HEK293 (cell line): ENCODE measurements around the gene NOS1.

Source experiments
- CTCF ChIA-PET: fragments of 350-600 bp; formaldehyde crosslinking; extraction: SDS; loops from one replicate; lab custom pipeline; 2021; ENCODE audit warnings: antibody characterized with exemption; lab: Yijun Ruan, JAX
- POLR2A ChIA-PET: fragments of 300-600 bp; formaldehyde crosslinking; extraction: SDS; loops from one replicate; lab custom pipeline; 2020; ENCODE audit warnings: antibody characterized with exemption, inconsistent platforms; lab: Yijun Ruan, JAX
- H3K27ac ChIP-seq: fragments of 200-500 bp; sonication (Bioruptor generic); 2 replicates; pipeline ENCODE4 v1.5.1; 2014; ENCODE audit warnings: low read depth, low read length, control low read depth, inconsistent platforms; ENCODE audit errors: extremely low read depth
- H3K36me3 ChIP-seq, 2 experiments: fragments of 200-500 bp in 1 of 2; sonication (Bioruptor generic) in 1 of 2; 1 replicate in 1 of 2; 2 replicates in 1 of 2; pipeline ENCODE4 v1.5.1; 2014 to 2017; ENCODE audit warnings: inconsistent platforms in 2 of 2, low read length in 2 of 2; ENCODE audit not compliant: control insufficient read depth in 2 of 2, insufficient read depth in 1 of 2
- H3K4me1 ChIP-seq: fragments of 200-500 bp; sonication (Bioruptor generic); 2 replicates; pipeline ENCODE4 v1.5.1; 2014; ENCODE audit warnings: mild to moderate bottlenecking, low read length, inconsistent platforms; ENCODE audit not compliant: control insufficient read depth, insufficient read depth
- H3K4me3 ChIP-seq: 2 replicates; pipeline ENCODE4 v1.5.1; 2011; ENCODE audit warnings: low read depth, mild to moderate bottlenecking, control low read depth, low read length, moderate library complexity
- H3K9me3 ChIP-seq: fragments of 200-500 bp; sonication (Bioruptor generic); 2 replicates; pipeline ENCODE4 v1.5.1; 2014; ENCODE audit warnings: low read depth, low read length, inconsistent platforms; ENCODE audit not compliant: control insufficient read depth, insufficient read depth
- GLI2 ChIP-seq: fragments of 450-650 bp; formaldehyde crosslinking; IDR thresholded peaks from 2 replicates; pipeline ENCODE4; 2017; ENCODE audit warnings: missing biosample characterization, missing genetic modification characterization, low read depth, borderline replicate concordance
- KLF1 ChIP-seq: fragments of 450-650 bp; formaldehyde crosslinking; IDR thresholded peaks from 2 replicates; pipeline ENCODE4 v1.5.1; 2016; ENCODE audit warnings: missing biosample characterization, missing genetic modification characterization
- OSR2 ChIP-seq: fragments of 450-650 bp; formaldehyde crosslinking; IDR thresholded peaks from 2 replicates; pipeline ENCODE4 v1.5.1; 2016; ENCODE audit warnings: missing biosample characterization, missing genetic modification characterization
- PRDM2 ChIP-seq: fragments of 450-650 bp; formaldehyde crosslinking; IDR thresholded peaks from 2 replicates; pipeline ENCODE4 v1.5.1; 2016; ENCODE audit warnings: missing biosample characterization, missing genetic modification characterization, borderline replicate concordance
- RBAK ChIP-seq: fragments of 450-650 bp; formaldehyde crosslinking; IDR thresholded peaks from 2 replicates; pipeline ENCODE4 v1.5.1; 2016; ENCODE audit warnings: missing biosample characterization, missing genetic modification characterization
- SETDB1 ChIP-seq: IDR thresholded peaks from one replicate; pipeline ENCODE4 v1.6.1; 2017; ENCODE audit warnings: mild to moderate bottlenecking, low read length, moderate library complexity, mixed read lengths; ENCODE audit not compliant: insufficient read length
- ZBTB44 ChIP-seq: fragments of 450-650 bp; IDR thresholded peaks from 2 replicates; pipeline ENCODE4 v1.5.1; 2018; ENCODE audit warnings: missing biosample characterization, mild to moderate bottlenecking, missing genetic modification characterization
- ZFP37 ChIP-seq: fragments of 450-650 bp; formaldehyde crosslinking; IDR thresholded peaks from 2 replicates; pipeline ENCODE4 v1.5.1; 2016; ENCODE audit warnings: missing biosample characterization, missing genetic modification characterization
- ZIC2 ChIP-seq: fragments of 450-650 bp; formaldehyde crosslinking; IDR thresholded peaks from 2 replicates; pipeline ENCODE4 v1.5.1; 2016; ENCODE audit warnings: missing biosample characterization, missing genetic modification characterization
- ZNF157 ChIP-seq: fragments of 450-650 bp; formaldehyde crosslinking; IDR thresholded peaks from 2 replicates; pipeline ENCODE4 v1.5.1; 2016; ENCODE audit warnings: missing biosample characterization, missing genetic modification characterization
- ZNF169 ChIP-seq: fragments of 450-650 bp; formaldehyde crosslinking; IDR thresholded peaks from 2 replicates; pipeline ENCODE4 v1.5.1; 2016; ENCODE audit warnings: missing biosample characterization, missing genetic modification characterization
- ZNF23 ChIP-seq: fragments of 450-650 bp; formaldehyde crosslinking; IDR thresholded peaks from 2 replicates; pipeline ENCODE4 v1.5.1; 2016; ENCODE audit warnings: missing biosample characterization, missing genetic modification characterization, borderline replicate concordance
- ZNF24 ChIP-seq: fragments of 450-650 bp; formaldehyde crosslinking; IDR thresholded peaks from 2 replicates; pipeline ENCODE4 v1.5.1; 2016; ENCODE audit warnings: missing biosample characterization, missing genetic modification characterization
- ZNF302 ChIP-seq: fragments of 450-650 bp; formaldehyde crosslinking; IDR thresholded peaks from 2 replicates; pipeline ENCODE4 v1.5.1; 2016; ENCODE audit warnings: missing biosample characterization, missing genetic modification characterization, low read depth
- ZNF473 ChIP-seq: fragments of 450-650 bp; formaldehyde crosslinking; IDR thresholded peaks from 2 replicates; pipeline ENCODE4 v1.5.1; 2017; ENCODE audit warnings: missing biosample characterization, missing genetic modification characterization
- ZNF585B ChIP-seq: fragments of 450-650 bp; formaldehyde crosslinking; IDR thresholded peaks from 2 replicates; pipeline ENCODE4 v1.5.1; 2016; ENCODE audit warnings: missing biosample characterization, missing genetic modification characterization
- ZNF645 ChIP-seq: fragments of 450-650 bp; formaldehyde crosslinking; IDR thresholded peaks from 2 replicates; pipeline ENCODE4; 2016; ENCODE audit warnings: missing biosample characterization, missing genetic modification characterization
- ZNF670 ChIP-seq: fragments of 450-650 bp; formaldehyde crosslinking; IDR thresholded peaks from 2 replicates; pipeline ENCODE4 v1.5.1; 2016; ENCODE audit warnings: missing biosample characterization, missing genetic modification characterization, low read depth
- ZNF768 ChIP-seq: fragments of 450-650 bp; formaldehyde crosslinking; IDR thresholded peaks from 2 replicates; pipeline ENCODE4 v1.5.1; 2018; ENCODE audit warnings: missing biosample characterization, mild to moderate bottlenecking, missing genetic modification characterization
- ZNF830 ChIP-seq: fragments of 450-650 bp; IDR thresholded peaks from 2 replicates; pipeline ENCODE4 v1.5.0; 2018; ENCODE audit warnings: missing biosample characterization, missing genetic modification characterization, low read depth, mild to moderate bottlenecking, moderate library complexity
- TF ChIP-seq, protein P1 (sequence below): fragments of 450-650 bp; formaldehyde crosslinking; IDR thresholded peaks from 2 replicates; pipeline ENCODE4 v1.5.1; 2016; ENCODE audit warnings: missing biosample characterization, missing genetic modification characterization
- TF ChIP-seq, protein P2 (sequence below): IDR thresholded peaks from 2 replicates; pipeline ENCODE4 v1.6.1; 2011; ENCODE audit warnings: mild to moderate bottlenecking, low read depth, low read length, borderline replicate concordance
- TF ChIP-seq, protein P3 (sequence below): fragments of 450-650 bp; formaldehyde crosslinking; IDR thresholded peaks from 2 replicates; pipeline ENCODE4 v1.5.1; 2017; ENCODE audit warnings: missing biosample characterization, missing genetic modification characterization

Gene NOS1

DNA sequence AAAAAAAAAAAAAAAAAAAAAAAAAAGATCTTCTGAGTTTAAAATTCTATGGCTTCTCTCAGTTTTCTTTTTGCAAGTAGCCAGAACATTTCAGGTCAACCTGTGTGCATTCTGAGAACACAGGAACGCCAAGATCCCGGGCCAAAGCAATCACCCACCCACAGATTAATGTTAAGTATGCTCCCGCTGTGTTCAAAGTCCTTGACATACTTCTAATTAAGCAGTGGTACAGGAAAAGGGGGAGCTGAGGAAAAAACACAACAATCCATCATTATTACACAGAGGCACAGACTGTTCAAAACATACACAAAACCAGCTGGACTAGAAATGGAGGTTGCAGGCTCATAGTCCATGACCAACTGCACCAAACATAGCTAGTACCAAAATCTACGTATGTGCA is 174.0 kb downstream of the NOS1 start (continued):
- TF ChIP-seq, protein P1, sequence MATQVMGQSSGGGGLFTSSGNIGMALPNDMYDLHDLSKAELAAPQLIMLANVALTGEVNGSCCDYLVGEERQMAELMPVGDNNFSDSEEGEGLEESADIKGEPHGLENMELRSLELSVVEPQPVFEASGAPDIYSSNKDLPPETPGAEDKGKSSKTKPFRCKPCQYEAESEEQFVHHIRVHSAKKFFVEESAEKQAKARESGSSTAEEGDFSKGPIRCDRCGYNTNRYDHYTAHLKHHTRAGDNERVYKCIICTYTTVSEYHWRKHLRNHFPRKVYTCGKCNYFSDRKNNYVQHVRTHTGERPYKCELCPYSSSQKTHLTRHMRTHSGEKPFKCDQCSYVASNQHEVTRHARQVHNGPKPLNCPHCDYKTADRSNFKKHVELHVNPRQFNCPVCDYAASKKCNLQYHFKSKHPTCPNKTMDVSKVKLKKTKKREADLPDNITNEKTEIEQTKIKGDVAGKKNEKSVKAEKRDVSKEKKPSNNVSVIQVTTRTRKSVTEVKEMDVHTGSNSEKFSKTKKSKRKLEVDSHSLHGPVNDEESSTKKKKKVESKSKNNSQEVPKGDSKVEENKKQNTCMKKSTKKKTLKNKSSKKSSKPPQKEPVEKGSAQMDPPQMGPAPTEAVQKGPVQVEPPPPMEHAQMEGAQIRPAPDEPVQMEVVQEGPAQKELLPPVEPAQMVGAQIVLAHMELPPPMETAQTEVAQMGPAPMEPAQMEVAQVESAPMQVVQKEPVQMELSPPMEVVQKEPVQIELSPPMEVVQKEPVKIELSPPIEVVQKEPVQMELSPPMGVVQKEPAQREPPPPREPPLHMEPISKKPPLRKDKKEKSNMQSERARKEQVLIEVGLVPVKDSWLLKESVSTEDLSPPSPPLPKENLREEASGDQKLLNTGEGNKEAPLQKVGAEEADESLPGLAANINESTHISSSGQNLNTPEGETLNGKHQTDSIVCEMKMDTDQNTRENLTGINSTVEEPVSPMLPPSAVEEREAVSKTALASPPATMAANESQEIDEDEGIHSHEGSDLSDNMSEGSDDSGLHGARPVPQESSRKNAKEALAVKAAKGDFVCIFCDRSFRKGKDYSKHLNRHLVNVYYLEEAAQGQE (tag by site-specific recombination) = no peak
- TF ChIP-seq ZNF302 (tag by site-specific recombination) (no peak), ZNF473 (tag by site-specific recombination) (no peak), GLI2 (no peak), ZNF585B (tag by site-specific recombination) (no peak), ZNF830 (tag by site-specific recombination) (no peak), ZNF768 (tag by site-specific recombination) (no peak), ZNF23 (tag by site-specific recombination) (no peak), OSR2 (tag by site-specific recombination) (peak; percentile 32; the same call in 1 of the 2 replicates)

DNA sequence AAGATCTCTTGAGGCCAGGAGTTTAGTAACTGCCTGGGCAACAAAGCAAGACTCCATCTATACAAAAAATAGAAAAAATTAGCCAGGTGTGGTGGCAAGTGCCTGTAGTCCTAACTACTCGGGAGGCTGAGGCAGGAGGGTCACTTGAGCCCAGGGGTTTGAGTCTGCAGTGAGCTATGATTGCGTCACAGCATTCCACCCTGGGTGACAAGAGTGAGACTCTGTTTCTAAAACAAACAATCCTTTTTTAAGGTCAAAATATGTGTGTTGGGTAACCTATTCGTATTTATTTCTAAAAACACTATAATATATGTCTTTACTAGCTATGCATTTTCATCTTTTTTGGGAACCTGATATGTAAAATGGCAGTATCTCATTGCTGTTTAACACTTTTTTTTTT is 178.6 kb downstream of the NOS1 start:
- peaks cover 68 to 93% of the 10 kb centered on the region in 2 experiments for H3K36me3 ChIP-seq
- H3K4me3 ChIP-seq = no peak overlapping the region
- no peaks in the 10 kb centered on the region for H3K9me3 ChIP-seq
- H3K27ac ChIP-seq = no peak overlapping the region
- ChIA-PET POLR2A (interaction anchor here (0.6 to 0.8 kb wide), 2 partner anchors 11 to 1308 kb away, joined by 4 to 6 read pairs; no protein-coding TSS in a partner anchor), CTCF (interaction anchor here (0.6 kb wide), 1 partner anchor 49 kb away, joined by 4 read pairs; no protein-coding TSS in a partner anchor)
- H3K4me1 ChIP-seq = no peaks in the 10 kb centered on the region
- TF ChIP-seq GLI2 = no peak
- no peak for TF ChIP-seq ZNF645
- TF ChIP-seq, protein P2, sequence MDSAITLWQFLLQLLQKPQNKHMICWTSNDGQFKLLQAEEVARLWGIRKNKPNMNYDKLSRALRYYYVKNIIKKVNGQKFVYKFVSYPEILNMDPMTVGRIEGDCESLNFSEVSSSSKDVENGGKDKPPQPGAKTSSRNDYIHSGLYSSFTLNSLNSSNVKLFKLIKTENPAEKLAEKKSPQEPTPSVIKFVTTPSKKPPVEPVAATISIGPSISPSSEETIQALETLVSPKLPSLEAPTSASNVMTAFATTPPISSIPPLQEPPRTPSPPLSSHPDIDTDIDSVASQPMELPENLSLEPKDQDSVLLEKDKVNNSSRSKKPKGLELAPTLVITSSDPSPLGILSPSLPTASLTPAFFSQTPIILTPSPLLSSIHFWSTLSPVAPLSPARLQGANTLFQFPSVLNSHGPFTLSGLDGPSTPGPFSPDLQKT = no peak
- no peak for TF ChIP-seq ZNF24
- no peak for TF ChIP-seq ZNF169
- no peak for TF ChIP-seq ZFP37 (tag by site-specific recombination)
- TF ChIP-seq ZNF157 (tag by site-specific recombination) = no peak
- TF ChIP-seq ZNF670 (tag by site-specific recombination) = no peak
- TF ChIP-seq, protein P3, sequence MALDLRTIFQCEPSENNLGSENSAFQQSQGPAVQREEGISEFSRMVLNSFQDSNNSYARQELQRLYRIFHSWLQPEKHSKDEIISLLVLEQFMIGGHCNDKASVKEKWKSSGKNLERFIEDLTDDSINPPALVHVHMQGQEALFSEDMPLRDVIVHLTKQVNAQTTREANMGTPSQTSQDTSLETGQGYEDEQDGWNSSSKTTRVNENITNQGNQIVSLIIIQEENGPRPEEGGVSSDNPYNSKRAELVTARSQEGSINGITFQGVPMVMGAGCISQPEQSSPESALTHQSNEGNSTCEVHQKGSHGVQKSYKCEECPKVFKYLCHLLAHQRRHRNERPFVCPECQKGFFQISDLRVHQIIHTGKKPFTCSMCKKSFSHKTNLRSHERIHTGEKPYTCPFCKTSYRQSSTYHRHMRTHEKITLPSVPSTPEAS = no peak
- no peak for TF ChIP-seq ZIC2 (tag by site-specific recombination)
- no peak for TF ChIP-seq RBAK (tag by site-specific recombination)
- no peak for TF ChIP-seq ZBTB44 (tag by site-specific recombination)
- TF ChIP-seq SETDB1 = no peak
- TF ChIP-seq PRDM2 (tag by site-specific recombination) = no peak
- no peak for TF ChIP-seq KLF1 (tag by site-specific recombination)
